SHP77 treated with DMSO at 0.1 percent for 48 hours (cell line): ENCODE data around the gene VPS13D.

Experiments used
- DNase-seq: peaks from one replicate; lab custom pipeline; 2025; lab: John Stamatoyannopoulos, UW

Gene VPS13D

DNA sequence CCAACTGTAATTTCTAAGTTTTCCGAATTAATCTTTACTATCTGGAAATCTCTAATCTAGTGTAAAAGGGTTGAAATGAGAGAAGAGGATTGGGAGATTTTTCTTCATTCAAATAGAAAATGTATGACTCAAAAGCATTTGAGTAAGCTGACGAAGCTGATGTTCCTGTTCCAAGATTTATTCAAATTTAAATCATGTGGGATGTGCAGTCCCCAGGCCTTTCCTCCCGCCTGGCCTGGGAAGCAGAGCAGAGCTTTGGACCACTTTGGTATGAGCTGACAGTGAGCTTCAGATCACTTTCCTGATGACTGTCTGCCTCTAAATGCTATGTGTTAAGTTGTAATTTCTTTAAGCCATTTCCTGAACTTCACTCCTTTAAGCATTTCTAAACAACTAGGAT is 196.2 kb downstream of the VPS13D start:
- no peak for DNase-seq

DNA sequence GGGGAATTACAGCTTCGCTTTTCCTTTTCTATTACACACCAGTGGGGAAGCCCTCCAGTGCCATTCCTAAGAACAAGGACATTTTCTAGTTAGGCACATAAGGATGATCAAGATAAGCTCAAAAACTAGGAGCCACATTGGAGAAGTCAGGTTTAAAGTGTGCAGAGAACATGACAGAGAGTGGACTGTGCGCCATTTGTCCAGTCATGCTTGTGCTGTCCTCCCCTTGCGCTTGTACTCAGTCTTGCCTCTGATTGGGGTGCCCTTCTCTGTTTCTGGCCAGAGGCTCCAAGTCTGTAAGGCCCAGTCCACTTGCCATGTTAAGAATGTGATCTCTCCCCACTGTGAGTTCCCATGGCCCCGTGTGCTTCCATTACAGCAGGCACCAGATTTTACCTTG is 198.5 kb downstream of the VPS13D start:
- no peak for DNase-seq

DNA sequence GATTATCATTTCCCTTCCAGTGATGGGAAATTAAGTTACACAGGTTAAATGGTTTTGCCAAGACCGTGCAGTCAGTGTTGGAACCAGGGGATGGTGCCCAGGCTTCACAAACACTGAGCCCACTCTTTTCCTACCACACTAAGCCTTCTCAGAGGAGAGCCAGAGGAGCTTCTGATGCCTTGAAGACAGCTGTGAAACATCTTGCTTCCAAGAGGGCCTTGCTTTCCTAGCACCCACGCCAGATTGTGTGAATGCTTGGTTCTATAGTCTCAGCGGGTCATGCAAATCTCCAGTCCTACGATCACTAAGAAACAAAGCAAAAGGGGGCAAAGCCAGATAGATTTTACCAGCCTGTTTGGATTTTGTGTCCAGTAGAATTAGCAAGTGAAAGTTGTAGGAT is 200.7 kb downstream of the VPS13D start:
- DNase-seq: no peak

GRCh38 chr1:12432897-12433296 is 203.1 kb downstream of the VPS13D start:
- DNase-seq: no peak

GRCh38 chr1:12433323-12434053 is 203.7 kb downstream of the VPS13D start:
- no peak for DNase-seq

DNA sequence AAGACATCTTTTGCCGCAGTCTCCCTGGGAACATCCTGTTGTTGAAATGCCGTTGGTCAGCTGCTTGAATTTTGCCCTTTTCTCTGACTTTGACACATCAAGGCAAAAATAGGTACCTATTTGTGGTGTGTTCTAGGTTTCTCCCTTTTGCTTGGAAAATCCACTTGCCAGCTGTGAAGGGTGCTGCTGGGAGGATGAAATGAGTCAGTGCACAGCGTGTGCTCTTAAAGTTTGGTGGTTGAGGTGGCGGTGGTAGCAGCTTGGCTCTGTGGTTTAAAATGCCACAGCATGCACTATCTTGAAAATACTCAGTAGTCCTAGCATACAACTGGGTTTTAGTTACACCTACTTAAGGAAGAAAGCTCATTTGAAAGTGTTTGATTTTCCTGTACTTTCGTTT is 204.3 kb downstream of the VPS13D start:
- DNase-seq: no peak

- DNase-seq: no peak
Measured at GRCh38 chr1:12434686-12435085, 204.9 kb downstream of the VPS13D start.

DNA sequence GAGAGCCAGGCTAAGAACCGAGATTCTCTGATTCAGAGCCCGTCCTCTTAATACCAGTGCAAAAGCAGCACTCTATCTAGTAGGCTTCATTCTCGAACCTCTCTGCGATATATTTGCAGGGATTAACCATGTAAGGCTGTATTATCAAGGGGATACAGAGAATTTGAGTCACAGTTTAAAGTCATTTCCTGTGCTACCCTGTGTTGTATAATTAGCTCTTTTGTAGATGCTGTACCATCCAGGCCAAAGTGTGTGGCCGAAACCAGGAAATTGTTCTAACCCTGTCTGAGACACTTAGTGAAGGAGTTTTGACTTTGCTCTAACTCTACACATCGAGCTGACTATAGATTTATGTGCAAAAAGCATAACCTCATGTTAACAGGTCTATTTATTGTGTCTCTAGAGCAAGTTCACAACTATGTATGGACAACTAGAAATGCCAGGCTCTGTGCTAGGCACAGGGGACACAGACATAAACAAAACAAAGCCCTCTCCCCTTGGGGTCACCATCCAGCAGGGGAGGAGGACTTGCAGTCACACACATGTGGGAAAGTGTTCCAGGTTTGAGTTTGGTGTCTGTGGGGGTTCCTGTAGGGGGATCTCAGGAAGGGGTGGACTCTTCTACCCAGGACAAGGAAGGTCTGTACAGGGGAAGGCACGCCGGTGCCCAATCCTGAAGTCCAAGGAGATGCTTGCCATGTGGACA is 206.0 kb downstream of the VPS13D start:
- DNase-seq: no peak

DNA sequence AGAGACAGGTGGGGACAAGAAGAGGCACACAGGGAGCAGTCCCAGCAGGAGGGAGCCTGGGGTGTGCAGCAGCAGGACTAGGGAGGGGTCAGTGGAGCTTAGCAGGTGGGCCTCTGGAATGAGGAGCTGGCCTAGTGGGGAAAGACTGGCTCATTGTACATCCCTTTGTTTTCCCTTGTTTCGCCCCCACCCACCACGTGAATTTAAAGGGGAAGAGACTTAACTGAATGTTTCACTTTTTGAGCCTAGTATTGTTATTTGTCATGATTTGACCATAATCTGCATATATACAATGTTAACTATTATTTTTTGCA is 206.5 kb downstream of the VPS13D start:
- no peak for DNase-seq

- DNase-seq: no peak
Measured at GRCh38 chr1:12436817-12437599, 207.2 kb downstream of the VPS13D start.

- no peak for DNase-seq
Measured at GRCh38 chr1:12437629-12438028, 207.8 kb downstream of the VPS13D start.

DNA sequence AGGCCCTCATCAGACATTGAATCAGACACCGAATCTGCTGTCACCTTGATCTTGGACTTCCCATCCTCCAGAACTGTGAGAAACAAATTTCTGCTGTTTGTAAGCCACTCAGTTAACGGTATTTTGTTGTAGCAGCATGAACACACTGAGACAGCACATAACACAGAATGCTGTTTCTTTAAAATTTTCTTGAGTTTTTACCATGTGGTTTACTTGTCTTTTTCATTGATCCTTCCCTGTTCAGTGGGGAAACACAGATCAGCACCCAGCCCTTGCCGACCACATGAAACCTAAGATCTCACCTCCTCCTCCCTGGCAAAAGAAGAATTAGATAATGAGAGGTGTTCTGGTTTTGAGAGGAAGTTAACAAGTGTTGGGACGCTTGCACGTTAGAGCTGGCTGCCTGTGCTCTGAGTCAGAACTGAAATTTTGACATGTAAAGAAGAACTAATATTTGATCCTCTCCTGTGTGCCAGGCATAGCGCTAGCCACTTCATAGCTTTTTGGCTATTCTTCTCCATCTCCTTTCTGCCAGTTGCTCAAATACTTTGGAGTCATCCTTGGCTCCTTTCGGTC is 208.6 kb downstream of the VPS13D start:
- no peak for DNase-seq

- DNase-seq: no peak
Measured at GRCh38 chr1:12439073-12439472, 209.2 kb downstream of the VPS13D start.

DNA sequence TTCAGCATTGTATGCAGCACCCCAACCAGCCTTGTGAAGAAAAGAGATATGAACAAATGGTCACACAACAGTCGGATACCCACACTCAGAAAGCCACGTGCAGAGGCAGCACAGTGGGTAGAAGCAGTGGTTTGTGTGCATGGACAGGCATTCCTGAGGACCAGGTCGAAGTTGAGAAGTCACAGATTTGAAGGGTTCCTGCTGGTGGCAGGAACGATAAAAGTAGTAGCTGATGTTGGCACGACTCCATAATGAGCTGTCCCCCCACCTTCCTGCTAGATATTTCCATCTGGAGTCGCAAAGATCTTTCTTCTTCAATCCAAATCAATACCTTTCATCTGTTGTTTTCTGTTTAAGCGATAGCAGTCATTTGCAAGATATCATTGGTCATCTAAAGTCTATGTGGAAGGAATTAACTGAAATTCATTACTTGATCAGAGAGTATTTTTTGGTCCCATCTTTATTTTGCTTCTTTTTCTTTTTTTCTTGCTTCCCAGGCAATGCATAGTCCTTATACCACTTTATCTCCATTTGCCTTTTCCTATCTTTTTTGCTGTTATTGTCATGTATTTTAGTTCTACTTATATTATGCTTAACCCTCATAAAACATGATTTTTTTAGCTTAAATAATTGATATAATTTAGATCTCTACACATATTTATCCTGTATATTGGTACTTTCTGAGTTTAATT is 211.7 kb downstream of the VPS13D start:
- DNase-seq: no peak

- no peak for DNase-seq
Measured at GRCh38 chr1:12442217-12442616, 212.4 kb downstream of the VPS13D start.

GRCh38 chr1:12443151-12443550 is 213.3 kb downstream of the VPS13D start:
- DNase-seq: no peak

DNA sequence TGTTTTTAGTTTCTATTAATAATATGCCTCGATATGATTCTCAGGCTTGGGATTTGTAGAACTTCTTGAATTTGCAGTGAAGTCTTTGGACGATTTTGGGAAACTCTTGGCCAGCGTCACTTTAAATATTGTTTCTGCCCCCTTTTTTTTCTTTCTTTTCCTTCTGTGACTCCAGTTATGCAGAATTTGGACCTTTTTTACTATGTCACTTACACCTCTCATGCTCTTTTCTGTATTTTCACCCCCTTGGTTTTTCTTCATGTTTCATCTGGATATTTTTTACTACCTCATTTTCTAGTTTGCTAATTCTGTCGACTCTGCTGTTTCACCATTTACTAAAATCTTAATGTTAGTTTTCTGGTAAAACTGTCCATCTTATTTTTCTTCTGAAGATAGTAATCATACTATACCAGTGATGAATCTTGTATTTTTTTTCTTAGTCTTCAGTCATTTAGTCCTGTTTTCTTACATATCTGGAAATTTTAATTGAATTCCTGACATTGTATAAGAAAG is 214.6 kb downstream of the VPS13D start:
- DNase-seq: no peak

DNA sequence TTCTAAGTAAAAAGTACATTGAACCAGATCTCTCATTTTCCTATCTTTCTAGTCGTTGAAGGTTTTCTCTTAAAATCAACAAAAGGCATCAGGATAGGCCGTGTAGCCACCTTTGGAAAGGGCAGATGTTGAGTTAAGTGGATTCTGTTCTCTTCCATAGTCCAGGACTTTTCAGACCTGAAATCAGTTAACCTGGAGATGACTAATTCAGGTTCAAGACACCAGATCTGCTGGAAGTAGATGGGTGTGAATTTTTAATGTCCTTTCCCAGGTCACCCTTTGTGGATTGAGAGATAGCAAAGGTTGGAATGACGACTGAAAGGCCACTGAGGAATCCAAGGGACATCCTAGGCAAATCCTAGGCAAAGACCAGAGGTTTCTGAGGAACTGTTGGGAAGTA is 215.4 kb downstream of the VPS13D start:
- no peak for DNase-seq

DNA sequence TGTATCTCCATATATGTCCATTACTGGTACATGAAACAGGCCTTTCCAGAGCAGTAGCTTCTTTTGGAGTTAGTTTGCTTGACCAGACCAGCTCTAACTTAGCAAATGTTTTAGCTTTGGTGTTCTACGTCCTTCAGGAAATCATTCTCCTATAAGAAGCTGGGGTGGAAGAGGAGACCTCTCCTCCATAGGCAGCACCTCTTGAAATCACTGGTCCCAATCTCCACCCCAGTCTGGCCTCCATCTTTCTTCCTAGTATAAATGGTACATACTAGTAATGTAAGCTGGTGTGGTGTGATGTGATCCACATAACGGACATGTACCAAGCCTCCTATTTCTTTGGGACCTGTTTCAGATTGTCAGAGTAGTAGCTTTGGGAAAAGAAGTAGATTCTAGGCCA is 216.8 kb downstream of the VPS13D start:
- no peak for DNase-seq

- no peak for DNase-seq
Measured at GRCh38 chr1:12447307-12447706, 217.5 kb downstream of the VPS13D start.

- DNase-seq: no peak
Measured at GRCh38 chr1:12447849-12448312, 218.1 kb downstream of the VPS13D start.

GRCh38 chr1:12448746-12449177 is 218.9 kb downstream of the VPS13D start:
- DNase-seq: no peak
